22Rv1 (cell line): ENCODE measurements around the gene ANKRD28.

Experiments
- H3K27ac ChIP-seq: fragments of 450-650 bp; 2 replicates; pipeline ENCODE4 v1.5.1; 2017
- ZFX ChIP-seq: fragments of 450-650 bp; IDR thresholded peaks from 2 replicates; pipeline ENCODE4 v1.6.1; 2017; ENCODE audit warnings: antibody characterized with exemption, borderline replicate concordance
- TF ChIP-seq, protein P1 (sequence below): fragments of 450-650 bp; IDR thresholded peaks from 2 replicates; pipeline ENCODE4 v1.5.1; 2017; ENCODE audit warnings: mild to moderate bottlenecking

Gene ANKRD28

GRCh38 chr3:15694628-15695027 lies 103.2 kb downstream of the ANKRD28 start:
- no peak overlapping the region for H3K27ac ChIP-seq

DNA sequence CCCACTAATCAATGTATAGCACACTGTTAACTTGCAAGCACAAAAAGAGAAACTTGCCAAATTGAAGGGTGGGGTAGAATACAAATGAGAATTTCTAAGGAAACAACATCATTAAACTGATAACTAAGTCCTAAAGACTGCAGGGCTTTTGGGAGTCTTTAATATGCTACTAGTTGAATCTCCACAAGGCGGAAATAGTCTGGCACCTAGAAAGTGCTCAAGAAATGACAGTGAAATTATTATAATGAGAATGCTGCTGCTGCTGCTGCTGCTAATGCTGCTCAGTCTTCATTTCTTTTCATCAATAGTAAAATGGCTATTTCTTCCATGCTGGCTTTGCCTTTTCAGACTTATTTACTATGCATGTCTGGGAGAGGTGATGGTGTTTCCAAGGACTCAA lies 104.4 kb downstream of the ANKRD28 start:
- TF ChIP-seq ZFX, result no peak
- TF ChIP-seq, protein P1, sequence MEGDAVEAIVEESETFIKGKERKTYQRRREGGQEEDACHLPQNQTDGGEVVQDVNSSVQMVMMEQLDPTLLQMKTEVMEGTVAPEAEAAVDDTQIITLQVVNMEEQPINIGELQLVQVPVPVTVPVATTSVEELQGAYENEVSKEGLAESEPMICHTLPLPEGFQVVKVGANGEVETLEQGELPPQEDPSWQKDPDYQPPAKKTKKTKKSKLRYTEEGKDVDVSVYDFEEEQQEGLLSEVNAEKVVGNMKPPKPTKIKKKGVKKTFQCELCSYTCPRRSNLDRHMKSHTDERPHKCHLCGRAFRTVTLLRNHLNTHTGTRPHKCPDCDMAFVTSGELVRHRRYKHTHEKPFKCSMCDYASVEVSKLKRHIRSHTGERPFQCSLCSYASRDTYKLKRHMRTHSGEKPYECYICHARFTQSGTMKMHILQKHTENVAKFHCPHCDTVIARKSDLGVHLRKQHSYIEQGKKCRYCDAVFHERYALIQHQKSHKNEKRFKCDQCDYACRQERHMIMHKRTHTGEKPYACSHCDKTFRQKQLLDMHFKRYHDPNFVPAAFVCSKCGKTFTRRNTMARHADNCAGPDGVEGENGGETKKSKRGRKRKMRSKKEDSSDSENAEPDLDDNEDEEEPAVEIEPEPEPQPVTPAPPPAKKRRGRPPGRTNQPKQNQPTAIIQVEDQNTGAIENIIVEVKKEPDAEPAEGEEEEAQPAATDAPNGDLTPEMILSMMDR, result no peak
- no peak overlapping the region for H3K27ac ChIP-seq

More at GRCh38 chr3:15694628-15695027, 103.2 kb downstream of the ANKRD28 start:
- TF ChIP-seq ZFX, result no peak
- TF ChIP-seq, protein P1, result no peak

DNA sequence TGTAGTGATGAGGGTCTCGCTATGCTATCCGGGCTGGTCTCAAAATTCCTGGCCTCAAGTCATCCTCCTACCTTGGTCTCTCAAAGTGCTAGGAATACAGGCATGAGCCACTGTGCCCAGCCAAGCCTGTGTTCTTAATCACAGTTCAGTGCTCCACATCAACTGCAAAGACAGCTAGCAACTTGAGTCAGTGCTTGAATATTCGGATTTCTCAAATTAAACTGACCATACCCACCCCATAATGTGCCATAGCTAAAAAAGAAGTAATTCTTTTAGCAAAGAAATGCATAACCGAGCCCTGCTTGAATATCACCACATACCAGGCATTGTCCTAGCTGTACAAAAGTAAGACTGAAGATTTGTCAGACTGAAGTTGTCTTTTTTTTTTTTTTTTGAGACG lies 107.0 kb downstream of the ANKRD28 start:
- TF ChIP-seq, protein P1, result no peak
- TF ChIP-seq ZFX, result no peak
- H3K27ac ChIP-seq, result no peak overlapping the region

- no peak overlapping the region for H3K27ac ChIP-seq
- TF ChIP-seq ZFX, result no peak
- TF ChIP-seq, protein P1, result no peak
Measured at GRCh38 chr3:15690230-15690629, 107.5 kb downstream of the ANKRD28 start.

DNA sequence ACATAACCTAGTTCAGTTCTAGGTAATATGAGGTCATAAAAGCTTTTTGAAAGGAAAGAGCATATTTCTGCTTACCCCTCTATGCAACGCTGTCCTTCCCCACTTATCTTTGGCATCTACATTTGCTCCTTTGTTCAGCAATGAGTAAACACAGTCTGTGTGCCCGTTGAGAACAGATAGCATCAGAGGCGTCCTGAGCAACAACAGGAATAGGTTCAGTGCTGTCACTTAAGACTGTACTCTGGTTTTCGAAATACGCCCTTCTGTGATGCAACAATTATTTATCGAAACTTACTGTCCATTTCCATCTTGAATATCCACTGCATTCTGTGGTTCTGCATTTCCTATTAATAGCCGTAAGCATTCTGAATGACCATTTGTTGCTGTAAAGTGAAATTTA lies 111.9 kb downstream of the ANKRD28 start:
- H3K27ac ChIP-seq, result peak overlapping the region; percentile 31
- TF ChIP-seq, protein P1, result no peak
- TF ChIP-seq ZFX, result no peak

DNA sequence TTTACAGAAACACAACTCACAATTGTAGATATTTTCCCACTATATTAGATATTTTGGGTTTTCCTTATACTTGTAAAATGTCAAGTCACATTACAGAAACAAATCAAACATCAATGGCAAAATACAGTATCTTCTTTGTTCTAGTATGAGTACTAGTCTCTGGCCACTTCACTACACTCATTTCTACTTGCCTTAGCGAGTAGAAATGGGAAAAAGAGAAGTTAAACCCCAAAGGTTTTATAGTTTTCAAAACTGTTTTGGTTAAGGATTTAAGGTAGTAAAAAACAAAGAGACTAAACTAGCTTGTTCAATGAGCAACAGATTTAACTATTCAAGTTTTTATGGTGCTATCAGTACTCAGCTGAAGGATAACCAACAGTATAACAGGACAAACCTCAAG lies 114.5 kb downstream of the ANKRD28 start:
- no peak for TF ChIP-seq ZFX
- TF ChIP-seq, protein P1, result no peak
- no peak overlapping the region for H3K27ac ChIP-seq

DNA sequence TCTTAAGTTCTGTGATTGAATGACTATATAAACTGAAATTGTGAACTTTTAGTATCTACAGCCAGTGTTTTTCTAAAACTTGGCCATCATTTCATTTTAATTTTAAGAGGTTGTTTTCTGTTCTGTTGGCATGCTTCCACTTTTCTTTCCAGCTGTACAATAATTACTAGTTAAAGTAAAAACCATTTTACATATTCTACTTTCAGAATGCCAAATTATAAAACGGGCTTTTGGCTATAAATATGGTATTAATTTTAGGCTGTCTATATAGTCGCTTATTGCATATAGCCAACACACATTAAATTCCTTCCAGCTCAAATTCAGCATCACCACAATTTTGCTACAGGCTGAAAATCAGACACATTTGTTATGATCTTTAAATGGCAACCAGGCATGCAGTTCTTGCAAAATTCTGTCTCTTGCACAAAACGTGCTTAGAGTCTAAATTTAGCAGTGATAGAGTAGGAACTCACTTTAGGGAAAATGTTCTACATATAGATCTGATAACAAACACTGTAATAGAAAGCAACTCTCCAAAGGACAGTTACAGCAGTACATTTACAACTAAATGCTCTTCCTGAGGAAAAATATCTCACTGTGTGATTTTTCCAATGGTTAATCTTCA lies 115.1 kb downstream of the ANKRD28 start:
- H3K27ac ChIP-seq, result no peak overlapping the region
- TF ChIP-seq ZFX, result no peak
- TF ChIP-seq, protein P1, result no peak
